BJ (cell line): ENCODE measurements around the gene TBL1X. TPM values are rescaled to one million over a fixed set of nuclear protein-coding genes. Genes with fewer than 3 reads are reported as not detected.

Experiments
- CTCF ChIA-PET: fragments of 350-600 bp; formaldehyde crosslinking; extraction: SDS; loops from one replicate; lab custom pipeline; 2021; ENCODE audit warnings: antibody characterized with exemption, inconsistent platforms; lab: Yijun Ruan, JAX
- POLR2A ChIA-PET: fragments of 300-600 bp; sonication (Branson Sonifier 250); formaldehyde crosslinking; extraction: SDS; loops from one replicate; lab custom pipeline; 2021; ENCODE audit warnings: antibody characterized with exemption; lab: Charles Lee
- DNase-seq: peaks from one replicate; pipeline ENCODE4 v3.0.0-alpha.2; 2011; ENCODE audit warnings: low read depth
- H3K27me3 ChIP-seq: 2 replicates; pipeline ENCODE4 v1.6.0; 2011; ENCODE audit warnings: low read length; ENCODE audit not compliant: control insufficient read depth, insufficient read depth
- H3K36me3 ChIP-seq: 2 replicates; pipeline ENCODE4 v1.5.1; 2011; ENCODE audit warnings: low read length; ENCODE audit not compliant: control insufficient read depth, insufficient read depth
- H3K4me3 ChIP-seq: 2 replicates; pipeline ENCODE4 v1.5.1; 2011; ENCODE audit warnings: low read depth, mild to moderate bottlenecking, control low read depth, low read length
- CTCF ChIP-seq: IDR thresholded peaks from 2 replicates; pipeline ENCODE4 v1.5.1; 2011; ENCODE audit warnings: low read depth, mild to moderate bottlenecking, control low read depth, inconsistent platforms, low read length, moderate library complexity; ENCODE audit not compliant: insufficient read depth
- polyA plus RNA-seq: library from polyadenylated mRNA; depleted of rRNA; stranded (reverse); fragments of >200 nt; gene quantifications from 2 replicates; pipeline ENCODE4 v1.2.3, GENCODE V29; 2011

TBL1X gene
- polyA plus RNA-seq, 1 experiment: 13.2 TPM

DNA sequence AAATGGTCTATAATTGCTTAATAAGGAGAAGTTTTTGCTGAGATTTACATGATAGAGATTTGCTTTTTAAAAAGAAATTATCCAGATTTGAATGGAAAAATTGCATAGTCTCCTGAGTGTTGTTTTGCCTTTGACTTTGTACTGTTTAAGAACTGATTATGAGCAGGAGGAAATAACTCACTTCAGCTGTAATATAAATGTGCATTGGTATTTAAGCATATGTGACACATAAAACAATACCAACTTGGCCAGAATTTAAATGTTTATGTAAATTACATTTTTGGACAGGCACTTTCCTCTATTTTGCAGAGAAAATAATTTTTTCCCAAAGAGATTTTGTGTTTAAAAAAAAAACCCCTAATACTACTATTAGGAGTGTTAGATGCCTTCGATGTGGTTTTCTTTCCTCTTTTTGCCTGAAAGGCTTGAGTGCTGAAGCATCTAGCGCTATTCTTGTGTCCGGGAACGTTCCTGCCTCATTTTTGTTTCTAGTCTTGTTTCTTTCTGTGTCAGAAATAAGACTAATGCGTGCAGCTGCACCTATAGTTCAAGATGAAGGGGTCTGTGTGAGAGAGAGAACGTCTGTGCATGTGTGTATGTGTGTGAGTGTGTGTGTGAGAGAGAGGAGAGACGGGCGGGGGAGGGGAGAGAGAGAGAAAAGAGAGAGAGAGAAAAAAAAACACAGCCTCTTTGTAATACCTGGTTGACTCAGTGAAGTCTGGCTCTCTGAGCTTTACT lies 60.8 kb downstream of the TBL1X start:
- Histone ChIP-seq H3K36me3 (no peaks in the 10 kb centered on the region), H3K27me3 (no peaks in the 10 kb centered on the region), H3K4me3 (no peak overlapping the region)
- no peak for DNase-seq
- no peak for TF ChIP-seq CTCF
- ChIA-PET POLR2A (no interaction called here), CTCF (interaction anchor here (0.6 to 0.7 kb wide), 2 partner anchors 20 to 203 kb away, joined by 3 to 4 read pairs; no protein-coding TSS in a partner anchor)

- Histone ChIP-seq H3K36me3 (no peaks in the 10 kb centered on the region), H3K4me3 (no peak overlapping the region), H3K27me3 (no peaks in the 10 kb centered on the region)
- DNase-seq: no peak
- TF ChIP-seq CTCF: no peak
- POLR2A ChIA-PET: no interaction called here
- CTCF ChIA-PET: no interaction called here
These were observed 62.1 kb downstream of the TBL1X start for GRCh38 chrX:9526965-9527364.

DNA sequence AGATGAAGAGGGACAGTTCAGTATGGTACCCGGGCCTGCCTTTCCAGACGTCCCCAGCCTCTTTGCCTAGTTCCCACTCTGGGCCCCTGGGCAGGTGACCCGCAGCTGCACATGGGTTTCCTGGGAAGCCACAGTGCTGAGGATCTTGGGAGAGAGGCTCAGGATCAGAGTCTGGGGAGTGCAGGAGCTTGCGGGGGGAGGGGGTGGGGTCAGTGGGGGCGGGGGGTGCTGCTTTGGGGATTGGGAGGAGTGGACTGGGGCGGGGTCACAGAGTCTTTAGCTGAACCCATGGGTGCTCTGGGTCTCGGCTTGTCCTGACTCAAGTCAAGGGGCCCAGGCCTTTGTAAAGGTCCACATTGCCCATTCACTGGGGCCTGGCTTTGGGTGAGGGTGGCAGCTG lies 63.6 kb downstream of the TBL1X start:
- Histone ChIP-seq H3K27me3 (no peaks in the 10 kb centered on the region), H3K36me3 (no peaks in the 10 kb centered on the region), H3K4me3 (no peak overlapping the region)
- CTCF ChIA-PET: no interaction called here
- POLR2A ChIA-PET: no interaction called here
- no peak for DNase-seq
- TF ChIP-seq CTCF: no peak

DNA sequence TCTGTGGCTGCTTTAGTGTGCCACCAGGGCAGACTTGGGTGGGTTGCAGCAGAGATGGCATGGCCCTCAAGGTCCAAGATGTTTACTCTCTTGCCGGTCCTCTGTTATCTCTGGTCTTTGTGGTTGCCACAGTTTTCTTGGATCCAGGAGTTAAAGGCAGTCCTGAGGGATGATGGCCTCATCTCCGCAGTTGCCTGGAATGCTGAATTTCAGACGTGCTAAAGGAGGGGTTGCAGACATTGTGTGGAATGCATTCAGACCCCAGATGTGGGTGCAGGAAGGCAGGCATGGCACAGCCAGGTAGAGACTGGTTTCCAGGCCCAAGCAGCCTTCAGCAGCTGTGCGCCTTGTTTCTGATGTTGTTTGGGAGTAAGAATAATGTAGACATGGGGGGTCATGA lies 64.4 kb downstream of the TBL1X start:
- POLR2A ChIA-PET: no interaction called here
- Histone ChIP-seq H3K4me3 (no peak overlapping the region), H3K36me3 (no peaks in the 10 kb centered on the region), H3K27me3 (no peaks in the 10 kb centered on the region)
- CTCF ChIA-PET: interaction anchor here (0.7 kb wide), 1 partner anchor 149 kb away, joined by 3 read pairs; no protein-coding TSS in a partner anchor
- no peak for DNase-seq
- no peak for TF ChIP-seq CTCF

- Histone ChIP-seq H3K36me3 (no peaks in the 10 kb centered on the region), H3K4me3 (no peak overlapping the region), H3K27me3 (no peaks in the 10 kb centered on the region)
- ChIA-PET CTCF (interaction anchor here (0.6 kb wide), 1 partner anchor 117 kb away, joined by 3 read pairs; no protein-coding TSS in a partner anchor), POLR2A (no interaction called here)
- peak; percentile 88 for DNase-seq
- no peak for TF ChIP-seq CTCF
These were observed 66.0 kb downstream of the TBL1X start for GRCh38 chrX:9530848-9531274.
